Activated CD4-positive, alpha-beta T cell treated with anti-CD3 and anti-CD28 coated beads for 36 hours (primary cell): ENCODE measurements around the gene EHD2. TPM values are rescaled to one million over a fixed set of nuclear protein-coding genes. Genes with fewer than 3 reads are reported as not detected.
A peak's percentile ranks its signal among the peaks of the same experiment; 100 is the strongest.

Experiments
- ATAC-seq: fragments of 200-7000 bp; cut with Tn5 transposase; one replicate; pipeline ENCODE4 v1.10.0; 2021; ENCODE audit warnings: mild to moderate bottlenecking, moderate library complexity
- CTCF ChIA-PET: fragments of 350-600 bp; sonication (Branson Sonifier 250); formaldehyde crosslinking; loops from one replicate; lab custom pipeline; 2021; ENCODE audit warnings: antibody characterized with exemption; lab: Charles Lee
- POLR2A ChIA-PET: fragments of 350-600 bp; sonication (Branson Sonifier 250); formaldehyde crosslinking; loops from one replicate; lab custom pipeline; 2021; ENCODE audit warnings: antibody characterized with exemption, inconsistent platforms; lab: Charles Lee
- DNase-seq: peaks from one replicate; pipeline ENCODE4 v3.0.0-alpha.2; 2020
- H3K27ac Mint-ChIP-seq: one replicate; pipeline ENCODE4 v1.8.0; 2021; ENCODE audit warnings: mixed read lengths
- H3K27me3 Mint-ChIP-seq: one replicate; pipeline ENCODE4 v1.8.0; 2021; ENCODE audit warnings: mixed read lengths
- H3K36me3 Mint-ChIP-seq: one replicate; pipeline ENCODE4 v1.8.0; 2021; ENCODE audit warnings: low read depth, mixed read lengths
- H3K4me1 Mint-ChIP-seq: one replicate; pipeline ENCODE4 v1.8.0; 2021; ENCODE audit warnings: mixed read lengths
- H3K4me3 Mint-ChIP-seq: one replicate; pipeline ENCODE4 v1.8.0; 2021; ENCODE audit warnings: mild to moderate bottlenecking, moderate library complexity, mixed read lengths
- H3K9me3 Mint-ChIP-seq: one replicate; pipeline ENCODE4 v1.8.0; 2021; ENCODE audit warnings: low read depth, mixed read lengths
- intact Hi-C, 2 experiments: fragments of 100-400 bp; cut with DNase I in 1 of 2; cut with micrococcal nuclease in 1 of 2; formaldehyde crosslinking; loops; one replicate each; pipeline versions ENCODE4 v1.14.2 to v1.15.1; 2022 to 2024; cut with DNase I, micrococcal nuclease
- total RNA-seq, 2 experiments: library from RNA; stranded (reverse); gene quantifications; one replicate each; pipeline ENCODE4 v1.2.3, GENCODE V29; 2021

EHD2 gene
- total RNA-seq, 2 experiments from 2014 or later, result 1.6 to 2.5 TPM

- no peaks in the 10 kb centered on the region for H3K9me3 Mint-ChIP-seq
- peak overlapping the region; percentile 55 for H3K27ac Mint-ChIP-seq
- DNase-seq, result no peak
- ChIA-PET CTCF (interaction anchor here (0.6 to 0.8 kb wide), 4 partner anchors 9 to 38 kb away, joined by 3 to 5 read pairs (median 3); no protein-coding TSS in a partner anchor), POLR2A (interaction anchor here (1.2 kb wide), 1 partner anchor 29 kb away, joined by 3 read pairs; no protein-coding TSS in a partner anchor)
- H3K4me3 Mint-ChIP-seq, result no peak overlapping the region
- peaks cover 33% of the 10 kb centered on the region for H3K4me1 Mint-ChIP-seq
- intact Hi-C loops, result no loop called here
- no peaks in the 10 kb centered on the region for H3K27me3 Mint-ChIP-seq
- no peak for ATAC-seq
- H3K36me3 Mint-ChIP-seq, result peaks cover 66% of the 10 kb centered on the region
Observed at GRCh38 chr19:47752440-47753211, 39.4 kb downstream of the EHD2 start.

- H3K4me1 Mint-ChIP-seq, result peaks cover 16% of the 10 kb centered on the region
- no peaks in the 10 kb centered on the region for H3K9me3 Mint-ChIP-seq
- H3K27me3 Mint-ChIP-seq, result no peaks in the 10 kb centered on the region
- DNase-seq, result no peak
- peaks cover 64% of the 10 kb centered on the region for H3K36me3 Mint-ChIP-seq
- ChIA-PET CTCF (no interaction called here), POLR2A (no interaction called here)
- ATAC-seq, result no peak
- no peak overlapping the region for H3K27ac Mint-ChIP-seq
- intact Hi-C loops, result no loop called here
- H3K4me3 Mint-ChIP-seq, result no peak overlapping the region
Observed at GRCh38 chr19:47754206-47755064, 41.2 kb downstream of the EHD2 start.

DNA sequence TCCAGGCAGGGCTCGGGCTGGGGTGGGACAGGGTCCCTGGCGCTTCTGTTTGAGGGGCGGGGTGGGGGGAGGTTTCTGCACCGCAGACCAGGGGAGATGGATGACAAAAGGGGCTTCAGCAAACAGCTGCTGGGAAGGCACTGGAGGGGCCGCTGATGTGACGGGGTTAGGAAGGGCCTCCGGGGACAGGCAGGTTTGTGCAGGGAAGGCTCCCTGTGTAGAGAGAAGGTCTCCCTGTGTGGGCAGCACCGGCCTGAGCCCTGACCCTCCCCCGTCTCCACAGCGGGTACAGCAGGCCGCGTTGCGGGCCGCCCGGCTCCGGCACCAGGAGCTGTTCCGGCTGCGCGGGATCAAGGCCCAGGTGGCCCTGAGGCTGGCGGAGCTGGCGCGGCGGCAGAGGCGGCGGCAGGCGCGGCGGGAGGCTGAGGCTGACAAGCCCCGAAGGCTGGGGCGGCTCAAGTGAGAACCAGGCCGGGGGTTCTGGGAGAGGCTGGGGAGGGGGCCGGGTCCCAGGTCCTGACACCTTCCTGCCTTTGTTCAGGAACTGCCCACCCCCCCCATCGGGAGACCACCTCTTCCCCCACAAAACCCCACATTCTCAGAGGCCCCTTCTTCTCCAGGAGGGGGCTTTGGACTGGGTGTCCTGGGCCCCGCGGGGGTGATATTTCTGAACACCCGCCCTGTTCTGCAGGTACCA is 42.0 kb downstream of the EHD2 start:
- intact Hi-C loops, result no loop called here
- H3K4me3 Mint-ChIP-seq, result no peak overlapping the region
- no peak overlapping the region for H3K27ac Mint-ChIP-seq
- ATAC-seq (no peak), DNase-seq (no peak)
- no peaks in the 10 kb centered on the region for H3K9me3 Mint-ChIP-seq
- H3K27me3 Mint-ChIP-seq, result no peaks in the 10 kb centered on the region
- peaks cover 62% of the 10 kb centered on the region for H3K36me3 Mint-ChIP-seq
- H3K4me1 Mint-ChIP-seq, result peaks cover 15% of the 10 kb centered on the region
- ChIA-PET POLR2A (interaction anchor here (0.6 to 1.4 kb wide), 2 partner anchors 8 to 24 kb away, joined by 3 to 9 read pairs; no protein-coding TSS in a partner anchor), CTCF (interaction anchor here (0.9 kb wide), 1 partner anchor 57 kb away, joined by 5 read pairs; no protein-coding TSS in a partner anchor)

- CTCF ChIA-PET, result interaction anchor here (0.9 kb wide), 1 partner anchor 58 kb away, joined by 5 read pairs; no protein-coding TSS in a partner anchor
- Mint-ChIP-seq H3K27me3 (no peaks in the 10 kb centered on the region), H3K36me3 (peaks cover 57% of the 10 kb centered on the region), H3K4me3 (no peak overlapping the region), H3K27ac (no peak overlapping the region), H3K4me1 (peaks cover 12% of the 10 kb centered on the region), H3K9me3 (no peaks in the 10 kb centered on the region)
- POLR2A ChIA-PET, result interaction anchor here (0.5 to 1.4 kb wide), 4 partner anchors 8 to 116 kb away, joined by 3 to 9 read pairs (median 3); no protein-coding TSS in a partner anchor
- intact Hi-C loops, result no loop called here
- no peak for ATAC-seq
- no peak for DNase-seq
Observed at GRCh38 chr19:47755762-47756626, 42.8 kb downstream of the EHD2 start.

DNA sequence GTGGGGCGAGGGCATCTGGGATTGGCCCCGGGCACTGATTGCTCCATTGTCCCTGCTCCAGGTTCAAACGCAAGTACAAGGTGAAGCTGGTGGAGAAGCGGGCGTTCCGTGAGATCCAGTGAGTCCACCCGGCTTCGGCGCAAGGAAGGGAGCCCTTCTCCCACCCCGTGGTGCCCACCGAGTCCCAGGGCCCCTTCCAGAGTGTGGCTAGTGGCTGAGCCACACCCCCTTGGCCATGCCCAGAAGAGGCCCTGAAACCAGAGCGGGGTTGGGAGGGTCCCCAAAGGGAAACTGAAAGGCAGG is 43.4 kb downstream of the EHD2 start:
- Mint-ChIP-seq H3K9me3 (no peaks in the 10 kb centered on the region), H3K27me3 (no peaks in the 10 kb centered on the region), H3K27ac (no peak overlapping the region), H3K4me3 (no peak overlapping the region), H3K36me3 (peaks cover 54% of the 10 kb centered on the region), H3K4me1 (peaks cover 9% of the 10 kb centered on the region)
- no peak for DNase-seq
- intact Hi-C loops, result no loop called here
- ChIA-PET POLR2A (interaction anchor here (1.2 to 1.4 kb wide), 2 partner anchors 9 kb away, joined by 3 to 9 read pairs; no protein-coding TSS in a partner anchor), CTCF (no interaction called here)
- no peak for ATAC-seq

DNA sequence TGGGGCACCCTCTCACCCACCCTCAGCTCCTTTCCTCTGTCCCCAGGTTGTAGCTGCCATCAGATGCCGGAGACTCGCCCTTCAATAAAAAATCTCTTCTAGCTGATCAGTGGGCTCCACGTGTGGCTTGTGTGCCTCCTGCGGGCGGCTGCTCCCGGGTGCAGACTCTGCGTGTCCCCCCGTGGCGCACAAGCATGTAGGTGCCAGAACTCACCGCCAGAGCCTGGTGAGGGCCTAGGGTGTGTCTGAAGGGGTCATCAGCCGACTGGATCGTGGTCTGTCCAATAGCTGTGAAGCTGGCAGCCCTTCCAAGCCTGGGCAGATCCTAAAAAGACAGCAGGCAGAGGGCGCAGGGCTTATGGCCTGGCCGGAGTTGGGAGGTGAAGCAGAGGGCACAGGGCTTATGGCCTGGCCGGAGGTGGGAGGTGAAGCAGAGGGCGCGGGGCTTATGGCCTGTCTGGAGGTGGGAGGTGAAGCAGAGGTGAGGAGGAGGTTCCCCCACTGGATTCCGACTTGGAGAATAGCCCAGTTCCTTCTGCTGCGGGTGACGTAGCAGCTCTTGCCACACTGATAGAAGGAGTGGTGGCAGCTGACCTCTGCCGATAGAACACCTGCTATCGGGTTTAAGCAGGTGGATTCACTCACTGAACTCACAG is 43.9 kb downstream of the EHD2 start:
- ATAC-seq, result no peak
- H3K4me3 Mint-ChIP-seq, result no peak overlapping the region
- no peak overlapping the region for H3K27ac Mint-ChIP-seq
- peaks cover 8% of the 10 kb centered on the region for H3K4me1 Mint-ChIP-seq
- peaks cover 50% of the 10 kb centered on the region for H3K36me3 Mint-ChIP-seq
- POLR2A ChIA-PET, result interaction anchor here (0.6 to 1.4 kb wide), 4 partner anchors 9 to 39 kb away, joined by 3 to 9 read pairs (median 5); no protein-coding TSS in a partner anchor
- DNase-seq, result no peak
- no peaks in the 10 kb centered on the region for H3K9me3 Mint-ChIP-seq
- H3K27me3 Mint-ChIP-seq, result no peaks in the 10 kb centered on the region
- CTCF ChIA-PET, result interaction anchor here (1.0 kb wide), 1 partner anchor 9 kb away, joined by 3 read pairs; no protein-coding TSS in a partner anchor
- intact Hi-C loops, result no loop called here

DNA sequence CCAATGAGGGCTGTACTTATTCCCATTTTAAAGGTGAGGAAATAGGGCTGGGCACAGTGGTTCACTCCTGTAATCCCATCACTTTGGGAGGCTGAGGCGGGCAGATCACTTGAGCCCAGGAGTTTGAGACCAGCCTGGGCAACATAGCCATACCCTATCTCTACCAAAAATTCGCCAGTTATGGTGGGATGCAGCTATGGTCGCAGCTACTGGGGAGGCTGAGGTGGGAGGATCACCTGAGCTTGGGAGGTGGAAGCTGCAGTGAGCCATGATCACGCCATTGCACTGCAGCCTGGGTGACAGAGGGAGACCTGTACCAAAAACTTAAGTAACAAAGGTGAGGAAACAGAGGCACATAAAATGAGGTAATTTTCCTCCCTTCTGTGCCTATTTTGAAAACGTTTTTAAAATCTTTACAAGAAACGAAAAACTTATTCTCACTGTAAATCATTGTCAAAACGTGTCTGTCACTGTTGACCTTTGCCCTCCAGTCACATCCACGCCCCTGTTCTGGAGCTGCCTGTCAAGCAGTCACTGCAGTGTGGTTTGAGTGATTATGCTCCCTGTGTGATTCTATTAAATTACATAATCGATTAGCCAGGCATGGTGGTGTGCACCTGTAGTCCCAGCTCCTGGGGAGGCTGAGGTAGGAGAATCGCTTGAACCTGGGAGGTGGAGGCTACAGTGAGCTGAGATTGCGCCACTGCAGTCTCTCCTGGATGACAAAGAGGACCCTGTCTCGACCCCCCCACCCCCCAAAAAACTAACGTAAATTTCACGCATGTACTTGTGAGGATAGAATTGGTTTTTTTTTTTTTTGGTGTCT is 44.6 kb downstream of the EHD2 start:
- peaks cover 43% of the 10 kb centered on the region for H3K36me3 Mint-ChIP-seq
- ChIA-PET CTCF (interaction anchor here (0.7 to 1.0 kb wide), 2 partner anchors 9 to 245 kb away, joined by 3 read pairs; no protein-coding TSS in a partner anchor), POLR2A (interaction anchor here (0.6 to 2.0 kb wide), 5 partner anchors 22 to 241 kb away, joined by 3 to 11 read pairs (median 4); no protein-coding TSS in a partner anchor)
- intact Hi-C loops, result no loop called here
- ATAC-seq, result no peak
- DNase-seq, result no peak
- H3K27me3 Mint-ChIP-seq, result no peaks in the 10 kb centered on the region
- no peak overlapping the region for H3K27ac Mint-ChIP-seq
- H3K9me3 Mint-ChIP-seq, result no peaks in the 10 kb centered on the region
- H3K4me3 Mint-ChIP-seq, result no peak overlapping the region
- peaks cover under 1% of the 10 kb centered on the region for H3K4me1 Mint-ChIP-seq

DNA sequence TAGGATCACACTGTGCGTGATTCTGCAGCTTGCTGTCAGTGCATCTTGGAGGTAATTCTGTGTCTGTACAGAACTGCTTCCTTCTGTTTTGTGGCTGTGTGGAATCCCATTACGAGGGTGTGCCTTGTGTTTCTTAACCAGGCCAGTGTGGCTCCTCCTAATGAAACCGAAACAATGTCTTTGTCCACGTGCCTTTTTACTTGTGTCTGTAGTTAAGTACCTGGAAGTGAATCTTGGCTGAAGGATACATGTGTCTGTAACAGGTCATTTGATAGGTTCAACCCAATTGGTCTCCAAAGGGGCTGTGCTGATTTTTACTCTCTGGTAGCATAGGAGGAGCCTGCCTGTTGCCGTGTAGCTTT is 45.2 kb downstream of the EHD2 start:
- H3K4me3 Mint-ChIP-seq, result no peak overlapping the region
- H3K9me3 Mint-ChIP-seq, result no peaks in the 10 kb centered on the region
- ChIA-PET POLR2A (interaction anchor here (2.0 kb wide), 1 partner anchor 21 kb away, joined by 11 read pairs; no protein-coding TSS in a partner anchor), CTCF (interaction anchor here (0.7 to 0.8 kb wide), 2 partner anchors 52 to 139 kb away, joined by 3 read pairs; no protein-coding TSS in a partner anchor)
- no peak overlapping the region for H3K27ac Mint-ChIP-seq
- no peak for DNase-seq
- H3K4me1 Mint-ChIP-seq, result no peaks in the 10 kb centered on the region
- intact Hi-C loops, result no loop called here
- peaks cover 37% of the 10 kb centered on the region for H3K36me3 Mint-ChIP-seq
- no peak for ATAC-seq
- no peaks in the 10 kb centered on the region for H3K27me3 Mint-ChIP-seq

- CTCF ChIA-PET, result interaction anchor here (0.6 to 0.7 kb wide), 2 partner anchors 48 to 1356 kb away, joined by 3 to 4 read pairs; no protein-coding TSS in a partner anchor
- intact Hi-C loops, result no loop called here
- no peak overlapping the region for H3K27ac Mint-ChIP-seq
- H3K36me3 Mint-ChIP-seq, result peaks cover 28% of the 10 kb centered on the region
- H3K9me3 Mint-ChIP-seq, result no peaks in the 10 kb centered on the region
- no peaks in the 10 kb centered on the region for H3K27me3 Mint-ChIP-seq
- no peak for DNase-seq
- POLR2A ChIA-PET, result interaction anchor here (0.6 to 1.0 kb wide), 3 partner anchors 12 to 277 kb away, joined by 4 to 9 read pairs (median 4); partner anchors contain the start of gene NOP53
- no peaks in the 10 kb centered on the region for H3K4me1 Mint-ChIP-seq
- H3K4me3 Mint-ChIP-seq, result no peak overlapping the region
- no peak for ATAC-seq
Observed at GRCh38 chr19:47760632-47760999, 47.4 kb downstream of the EHD2 start.
